OCI-LY3 (cell line): ENCODE results near the gene MTMR4.

Source experiments
- CTCF ChIP-seq: fragments of 200-600, 300-600 bp; sonication (generic); IDR thresholded peaks from 2 replicates; pipeline ENCODE4 v1.5.1; 2014; ENCODE audit warnings: antibody characterized with exemption, low read length, low read depth
- EZH2phosphoT487 ChIP-seq: fragments of 200-600 bp; shearing (Covaris generic); IDR thresholded peaks from 2 replicates; pipeline ENCODE4 v1.6.1; 2018; ENCODE audit warnings: antibody characterized with exemption, mixed run types, low read depth

- TF ChIP-seq CTCF (no peak), EZH2phosphoT487 (no peak)
Observed at GRCh38 chr17:58521680-58522079, 7.2 kb upstream of the MTMR4 start.
